ENCODE results near the gene SERTAD1. TPM values are rescaled to one million over a fixed set of nuclear protein-coding genes. Genes with fewer than 3 reads are reported as not detected.

Gene SERTAD1
- polyA plus RNA-seq, 1 experiment = 21.9 TPM

DNA sequence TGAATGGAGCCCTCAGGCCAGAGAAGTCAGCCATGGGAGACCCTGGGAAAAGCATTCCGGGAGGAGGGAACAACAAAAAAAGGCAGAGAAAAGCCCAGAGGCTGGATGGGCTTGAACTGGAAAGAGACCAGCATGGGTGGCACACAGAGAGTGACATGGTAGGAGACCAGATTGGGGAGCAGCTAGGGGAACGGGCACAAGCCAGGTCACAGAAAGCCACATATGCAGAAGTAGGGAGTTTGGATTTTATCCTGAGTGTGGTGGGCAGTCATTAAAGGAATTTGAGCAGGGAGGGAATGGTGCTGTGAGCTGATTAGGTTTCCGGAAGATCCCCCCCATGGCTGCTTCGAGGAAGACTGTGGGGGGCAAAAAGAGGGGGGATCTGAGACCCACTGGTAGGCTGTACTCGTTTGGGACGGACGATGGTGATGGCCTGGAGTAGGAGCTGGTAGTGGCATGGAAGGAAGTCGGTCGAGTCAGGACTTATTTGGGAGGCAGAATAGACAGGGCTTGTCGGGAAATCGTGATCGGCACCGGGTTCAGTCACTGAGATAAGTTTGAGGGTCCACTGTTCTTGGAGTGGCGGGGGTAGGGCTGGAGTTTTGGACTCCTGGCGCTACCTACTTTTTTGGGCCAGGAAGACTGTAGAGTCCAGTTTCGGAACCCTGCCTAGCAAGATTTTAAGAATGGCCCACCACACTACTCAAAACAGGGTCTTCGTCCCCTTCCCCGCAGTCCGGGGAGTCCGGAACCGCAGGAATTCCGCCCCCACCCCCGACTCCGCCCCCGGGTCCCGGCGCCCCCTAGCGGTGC is 949 bp downstream of the SERTAD1 start:
- POLR2A ChIA-PET = no interaction called here
- DNase-seq (ENCODE audit: low read depth) = no peak
- TF ChIP-seq, protein P1, sequence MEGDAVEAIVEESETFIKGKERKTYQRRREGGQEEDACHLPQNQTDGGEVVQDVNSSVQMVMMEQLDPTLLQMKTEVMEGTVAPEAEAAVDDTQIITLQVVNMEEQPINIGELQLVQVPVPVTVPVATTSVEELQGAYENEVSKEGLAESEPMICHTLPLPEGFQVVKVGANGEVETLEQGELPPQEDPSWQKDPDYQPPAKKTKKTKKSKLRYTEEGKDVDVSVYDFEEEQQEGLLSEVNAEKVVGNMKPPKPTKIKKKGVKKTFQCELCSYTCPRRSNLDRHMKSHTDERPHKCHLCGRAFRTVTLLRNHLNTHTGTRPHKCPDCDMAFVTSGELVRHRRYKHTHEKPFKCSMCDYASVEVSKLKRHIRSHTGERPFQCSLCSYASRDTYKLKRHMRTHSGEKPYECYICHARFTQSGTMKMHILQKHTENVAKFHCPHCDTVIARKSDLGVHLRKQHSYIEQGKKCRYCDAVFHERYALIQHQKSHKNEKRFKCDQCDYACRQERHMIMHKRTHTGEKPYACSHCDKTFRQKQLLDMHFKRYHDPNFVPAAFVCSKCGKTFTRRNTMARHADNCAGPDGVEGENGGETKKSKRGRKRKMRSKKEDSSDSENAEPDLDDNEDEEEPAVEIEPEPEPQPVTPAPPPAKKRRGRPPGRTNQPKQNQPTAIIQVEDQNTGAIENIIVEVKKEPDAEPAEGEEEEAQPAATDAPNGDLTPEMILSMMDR (IDR thresholded peaks at IDR 0.05; ENCODE audit: insufficient read depth, low read depth, low read length) = no peak
- Histone ChIP-seq H3K4me3 (ENCODE audit: low read depth, low read length) (peak overlapping the region; percentile 61), H3K36me3 (ENCODE audit: control insufficient read depth, insufficient read depth, low read length) (peaks cover 8% of the 10 kb centered on the region), H3K27me3 (ENCODE audit: control insufficient read depth, insufficient read depth, low read length) (no peaks in the 10 kb centered on the region)
- CTCF ChIA-PET = interaction anchor here (0.9 to 2.3 kb wide), 8 partner anchors 9 to 209 kb away, joined by 3 to 11 read pairs (median 6); partner anchors contain the start of gene PRX

DNA sequence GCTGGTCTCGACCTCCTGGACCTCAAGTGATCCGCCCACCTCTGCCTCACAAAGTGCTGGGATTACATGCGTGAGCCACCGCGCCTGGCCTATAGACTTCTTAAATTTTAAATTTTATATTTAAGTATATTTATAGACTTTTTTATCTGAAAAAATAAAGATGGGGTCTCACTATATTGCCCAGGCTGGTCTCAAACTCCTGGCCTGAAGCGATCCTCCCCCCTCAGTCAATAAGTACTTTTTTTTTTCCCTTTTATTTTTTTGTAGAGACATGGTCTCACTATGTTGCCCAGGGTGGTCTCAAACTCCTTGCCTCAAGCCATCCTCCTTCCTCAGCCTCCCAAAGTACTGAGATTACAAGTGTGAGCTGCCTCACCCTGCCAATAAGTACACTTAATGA is 1.9 kb downstream of the SERTAD1 start:
- no peak for DNase-seq (ENCODE audit: low read depth)
- TF ChIP-seq, protein P1 (IDR thresholded peaks at IDR 0.05; ENCODE audit: insufficient read depth, low read depth, low read length) = no peak
- POLR2A ChIA-PET = no interaction called here
- Histone ChIP-seq H3K36me3 (ENCODE audit: control insufficient read depth, insufficient read depth, low read length) (peaks cover 8% of the 10 kb centered on the region), H3K27me3 (ENCODE audit: control insufficient read depth, insufficient read depth, low read length) (no peaks in the 10 kb centered on the region), H3K4me3 (ENCODE audit: low read depth, low read length) (peak overlapping the region; percentile 61; the same call in 1 of the 2 replicates)
- CTCF ChIA-PET = interaction anchor here (1.2 to 2.3 kb wide), 5 partner anchors 10 to 210 kb away, joined by 3 to 11 read pairs (median 7); partner anchors contain the start of gene PRX

DNA sequence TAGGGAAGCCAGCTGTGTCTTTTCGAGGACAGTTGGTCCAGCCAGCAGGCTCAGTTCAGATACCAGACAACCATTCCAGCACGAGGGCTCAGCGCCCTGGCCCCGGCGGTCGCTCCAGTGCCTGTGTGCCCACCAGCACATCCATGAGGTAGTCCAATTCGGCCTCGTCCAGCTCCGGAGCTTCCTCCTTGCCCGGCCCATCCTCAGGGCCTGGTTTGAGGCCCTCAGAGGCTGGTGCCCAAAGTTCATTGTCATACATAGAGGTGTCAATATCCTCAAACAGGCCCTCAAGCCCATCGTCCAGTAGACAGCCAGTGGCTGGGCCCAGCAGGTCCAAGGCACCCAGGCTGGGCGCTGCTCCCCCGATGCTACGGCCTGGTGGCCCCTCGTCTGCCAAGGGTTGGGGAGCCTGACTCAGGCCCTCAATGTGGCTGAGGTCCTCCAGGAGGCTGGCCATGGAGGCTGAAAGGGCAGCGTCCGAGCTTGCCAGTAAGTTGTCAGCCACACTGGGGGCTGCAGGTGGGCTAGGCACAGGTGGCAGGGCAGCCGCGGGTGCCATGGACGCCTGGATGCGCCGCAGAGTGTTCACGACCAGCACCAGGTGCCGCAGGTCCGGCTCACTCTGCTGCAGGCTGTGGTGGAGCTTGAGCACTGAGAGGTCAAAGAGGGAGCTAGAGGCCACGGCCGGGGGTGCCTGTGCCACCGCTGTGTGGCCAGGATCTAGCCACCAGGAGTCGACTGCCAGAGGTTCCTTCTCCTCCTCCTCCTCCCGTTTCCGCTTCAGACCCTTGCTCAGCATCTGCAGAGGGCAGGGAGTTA is 2.8 kb downstream of the SERTAD1 start:
- POLR2A ChIA-PET = no interaction called here
- DNase-seq (ENCODE audit: low read depth) = no peak
- peaks cover 8% of the 10 kb centered on the region for H3K36me3 ChIP-seq (ENCODE audit: control insufficient read depth, insufficient read depth, low read length)
- CTCF ChIA-PET = interaction anchor here (1.5 to 2.3 kb wide), 3 partner anchors 11 to 22 kb away, joined by 4 to 11 read pairs (median 11); no protein-coding TSS in a partner anchor
- TF ChIP-seq, protein P1 (IDR thresholded peaks at IDR 0.05; ENCODE audit: insufficient read depth, low read depth, low read length) = no peak
- H3K4me3 ChIP-seq (ENCODE audit: low read depth, low read length) = no peak overlapping the region
- H3K27me3 ChIP-seq (ENCODE audit: control insufficient read depth, insufficient read depth, low read length) = no peaks in the 10 kb centered on the region

DNA sequence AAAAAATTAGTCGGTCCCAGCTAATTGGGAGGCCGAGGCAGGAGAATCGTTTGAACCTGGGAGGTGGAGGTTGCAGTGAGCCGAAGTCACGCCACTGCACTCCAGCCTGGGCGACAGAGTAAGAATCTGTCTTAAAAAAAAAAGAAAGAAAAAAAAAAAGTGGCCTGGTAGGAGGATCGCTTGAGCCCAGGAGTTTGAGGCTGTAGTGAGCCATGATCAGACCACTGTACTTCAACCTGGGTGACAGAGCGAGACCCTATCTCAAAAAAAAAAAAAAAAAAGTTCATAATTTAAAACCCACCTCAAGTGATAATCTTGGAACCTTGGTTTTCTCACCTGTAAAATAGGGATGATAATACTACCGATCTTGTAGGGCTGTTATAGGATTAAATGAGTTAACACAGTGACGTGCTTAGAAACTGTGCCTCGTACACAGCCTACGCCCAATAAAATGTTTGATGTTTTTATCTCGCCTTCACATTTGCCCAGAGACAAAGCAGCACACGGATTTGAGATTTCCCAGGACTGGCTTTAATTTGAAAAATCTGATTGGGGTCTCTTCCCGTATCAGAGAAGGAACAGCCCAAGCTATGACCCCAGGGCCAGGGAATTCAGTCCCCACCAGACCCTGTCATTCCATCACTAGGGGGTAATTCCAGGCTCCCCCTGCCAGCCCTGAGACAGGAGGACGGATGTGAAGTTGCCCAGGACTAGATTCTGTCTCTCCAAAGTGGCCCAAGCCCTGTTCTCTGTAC is 3.6 kb downstream of the SERTAD1 start:
- ChIA-PET POLR2A (no interaction called here), CTCF (interaction anchor here (1.5 to 2.2 kb wide), 3 partner anchors 20 to 25 kb away, joined by 4 to 11 read pairs (median 8); no protein-coding TSS in a partner anchor)
- no peaks in the 10 kb centered on the region for H3K27me3 ChIP-seq (ENCODE audit: control insufficient read depth, insufficient read depth, low read length)
- DNase-seq (ENCODE audit: low read depth) = no peak
- H3K36me3 ChIP-seq (ENCODE audit: control insufficient read depth, insufficient read depth, low read length) = peaks cover 8% of the 10 kb centered on the region
- TF ChIP-seq, protein P1 (IDR thresholded peaks at IDR 0.05; ENCODE audit: insufficient read depth, low read depth, low read length) = no peak
- H3K4me3 ChIP-seq (ENCODE audit: low read depth, low read length) = no peak overlapping the region
